ENCODE results near the gene RNF157. TPM values are rescaled to one million over a fixed set of nuclear protein-coding genes. Genes with fewer than 3 reads are reported as not detected.

Gene RNF157
- total and polyA plus RNA-seq, 2 of the 13 experiments (the other 11 are each of a cell fraction or from before 2014, with no cell fraction given): 0.44 to 1.5 TPM

DNA sequence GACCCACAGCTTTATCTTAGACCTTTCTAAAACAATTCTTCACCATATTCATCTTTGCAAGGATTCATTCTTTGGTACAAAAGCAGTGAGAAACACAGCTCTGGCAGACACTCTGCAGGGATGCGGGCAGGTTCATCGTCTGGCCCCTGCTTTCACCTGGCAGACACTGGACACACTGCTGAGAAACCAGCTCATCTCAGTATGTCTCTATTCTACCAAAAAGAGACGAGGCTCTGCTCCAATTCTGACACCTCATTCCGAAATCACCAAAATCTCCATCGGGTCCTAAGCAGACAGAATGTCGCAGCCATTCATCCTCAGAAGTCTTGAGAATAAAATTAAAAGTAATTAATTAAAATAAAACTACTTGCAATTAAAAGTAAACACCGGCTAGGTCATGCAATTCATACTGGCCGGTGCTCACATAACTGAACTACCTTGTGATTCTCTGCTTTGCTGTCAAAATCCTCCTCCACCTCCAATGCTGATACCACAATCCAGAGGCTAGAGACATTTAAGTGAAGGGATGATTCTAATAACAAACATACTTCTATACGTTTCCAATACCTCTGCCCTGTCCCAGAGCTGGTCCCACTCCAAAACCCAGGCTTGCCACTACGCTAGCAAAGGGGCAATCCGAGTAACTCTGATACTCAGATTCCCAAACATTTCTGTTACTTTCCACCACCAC lies 1.3 kb downstream of the RNF157 start (continued):
- TF ChIP-seq, protein P1, sequence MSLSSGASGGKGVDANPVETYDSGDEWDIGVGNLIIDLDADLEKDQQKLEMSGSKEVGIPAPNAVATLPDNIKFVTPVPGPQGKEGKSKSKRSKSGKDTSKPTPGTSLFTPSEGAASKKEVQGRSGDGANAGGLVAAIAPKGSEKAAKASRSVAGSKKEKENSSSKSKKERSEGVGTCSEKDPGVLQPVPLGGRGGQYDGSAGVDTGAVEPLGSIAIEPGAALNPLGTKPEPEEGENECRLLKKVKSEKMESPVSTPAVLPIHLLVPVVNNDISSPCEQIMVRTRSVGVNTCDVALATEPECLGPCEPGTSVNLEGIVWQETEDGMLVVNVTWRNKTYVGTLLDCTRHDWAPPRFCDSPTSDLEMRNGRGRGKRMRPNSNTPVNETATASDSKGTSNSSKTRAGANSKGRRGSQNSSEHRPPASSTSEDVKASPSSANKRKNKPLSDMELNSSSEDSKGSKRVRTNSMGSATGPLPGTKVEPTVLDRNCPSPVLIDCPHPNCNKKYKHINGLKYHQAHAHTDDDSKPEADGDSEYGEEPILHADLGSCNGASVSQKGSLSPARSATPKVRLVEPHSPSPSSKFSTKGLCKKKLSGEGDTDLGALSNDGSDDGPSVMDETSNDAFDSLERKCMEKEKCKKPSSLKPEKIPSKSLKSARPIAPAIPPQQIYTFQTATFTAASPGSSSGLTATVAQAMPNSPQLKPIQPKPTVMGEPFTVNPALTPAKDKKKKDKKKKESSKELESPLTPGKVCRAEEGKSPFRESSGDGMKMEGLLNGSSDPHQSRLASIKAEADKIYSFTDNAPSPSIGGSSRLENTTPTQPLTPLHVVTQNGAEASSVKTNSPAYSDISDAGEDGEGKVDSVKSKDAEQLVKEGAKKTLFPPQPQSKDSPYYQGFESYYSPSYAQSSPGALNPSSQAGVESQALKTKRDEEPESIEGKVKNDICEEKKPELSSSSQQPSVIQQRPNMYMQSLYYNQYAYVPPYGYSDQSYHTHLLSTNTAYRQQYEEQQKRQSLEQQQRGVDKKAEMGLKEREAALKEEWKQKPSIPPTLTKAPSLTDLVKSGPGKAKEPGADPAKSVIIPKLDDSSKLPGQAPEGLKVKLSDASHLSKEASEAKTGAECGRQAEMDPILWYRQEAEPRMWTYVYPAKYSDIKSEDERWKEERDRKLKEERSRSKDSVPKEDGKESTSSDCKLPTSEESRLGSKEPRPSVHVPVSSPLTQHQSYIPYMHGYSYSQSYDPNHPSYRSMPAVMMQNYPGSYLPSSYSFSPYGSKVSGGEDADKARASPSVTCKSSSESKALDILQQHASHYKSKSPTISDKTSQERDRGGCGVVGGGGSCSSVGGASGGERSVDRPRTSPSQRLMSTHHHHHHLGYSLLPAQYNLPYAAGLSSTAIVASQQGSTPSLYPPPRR (CRISPR knock-in tag; IDR thresholded peaks at IDR 0.05; ENCODE audit: borderline replicate concordance): no peak
- TF ChIP-seq MYC (CRISPR knock-in tag; IDR thresholded peaks at IDR 0.05; ENCODE audit: borderline replicate concordance) (no peak), ZFP1 (CRISPR knock-in tag; IDR thresholded peaks at IDR 0.05) (no peak)

DNA sequence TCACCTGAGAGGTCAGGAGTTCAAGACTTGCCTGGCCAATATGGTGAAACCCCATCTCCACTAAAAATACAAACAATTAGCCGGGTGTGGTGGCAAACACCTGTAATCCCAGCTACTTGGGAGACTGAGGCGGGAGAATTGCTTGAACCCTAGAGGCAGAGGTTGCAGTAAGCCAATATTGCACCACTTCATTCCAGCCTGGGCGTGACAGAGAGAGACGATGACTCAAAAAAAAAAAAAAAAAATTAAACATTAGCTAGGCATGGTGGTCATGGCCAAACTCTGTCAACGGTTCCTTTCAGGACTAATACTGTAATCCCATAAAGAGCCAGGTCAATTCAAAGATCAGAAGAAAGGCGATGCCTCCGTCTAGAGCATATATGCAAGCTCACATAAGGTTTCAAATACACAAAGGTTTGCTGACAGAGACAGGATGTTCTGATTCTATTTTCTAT lies 2.4 kb downstream of the RNF157 start:
- Histone ChIP-seq H3K79me2 (ENCODE audit: insufficient read depth, low read length) (no peaks in the 10 kb centered on the region), H3K27ac (ENCODE audit: extremely low read length, insufficient read depth, low read length) (no peak overlapping the region), H3K27me3 (ENCODE audit: control insufficient read depth in 1 of 2, insufficient read depth in 2 of 2, low read length in 2 of 2) (peaks cover 8 to 36% of the 10 kb centered on the region in 2 experiments; a peak in 4 of 5 replicates), H3K9ac (ENCODE audit: insufficient read depth, low read depth, low read length) (no peak overlapping the region), H3K4me1 (ENCODE audit: insufficient read depth, low read length) (peaks cover 41% of the 10 kb centered on the region), H3K9me3 (ENCODE audit: low read length) (no peaks in the 10 kb centered on the region), H4K20me1 (ENCODE audit: insufficient read depth, low read length) (no peaks in the 10 kb centered on the region), H3K4me3 (replicated peaks in 1 of 3; ENCODE audit: insufficient read depth in 1 of 3, low read depth in 2 of 3, low read length in 3 of 3) (no peak overlapping the region; a peak in 1 of 6 replicates), H3K36me3 (replicated peaks in 1 of 2; ENCODE audit: control insufficient read depth in 1 of 2, insufficient read depth in 2 of 2, low read length in 2 of 2) (no peaks in the 10 kb centered on the region), H2AFZ (ENCODE audit: low read length) (no peak overlapping the region), H3K4me2 (ENCODE audit: low read depth, low read length) (peak overlapping the region; percentile 35)
- ATAC-seq (peak; percentile 73), DNase-seq (ENCODE audit: low spot score) (peak; percentile 93), FAIRE-seq (peak; percentile 95)
- in situ Hi-C loops (cut with HindIII; ENCODE audit: extremely low pct_ligation_motif_present, low pct_unique_long_range_greater_than_20kb) (no loop called here), intact Hi-C loops (cut with micrococcal nuclease; ENCODE audit: unreplicated experiment) (loop anchor here (1.0 to 2.0 kb wide), 3 partner anchors 17 to 41 kb away; no protein-coding TSS in a partner anchor)
- under 1% methylated on average over 7 of the region's 7 CpGs for WGBS (ENCODE audit: low lambda C conversion rate)
- no TSS peak for BruUV-seq (replicated peaks)
- POLR2A ChIA-PET: interaction anchor here (0.6 to 2.7 kb wide), 9 partner anchors 9 to 458 kb away, joined by 3 to 32 read pairs (median 6); partner anchors contain the start of genes EXOC7 and UBALD2
- CTCF ChIA-PET (ENCODE audit: low intra/inter-chr PET ratio, low total read pairs): no interaction called here
- TF ChIP-seq, protein P2, sequence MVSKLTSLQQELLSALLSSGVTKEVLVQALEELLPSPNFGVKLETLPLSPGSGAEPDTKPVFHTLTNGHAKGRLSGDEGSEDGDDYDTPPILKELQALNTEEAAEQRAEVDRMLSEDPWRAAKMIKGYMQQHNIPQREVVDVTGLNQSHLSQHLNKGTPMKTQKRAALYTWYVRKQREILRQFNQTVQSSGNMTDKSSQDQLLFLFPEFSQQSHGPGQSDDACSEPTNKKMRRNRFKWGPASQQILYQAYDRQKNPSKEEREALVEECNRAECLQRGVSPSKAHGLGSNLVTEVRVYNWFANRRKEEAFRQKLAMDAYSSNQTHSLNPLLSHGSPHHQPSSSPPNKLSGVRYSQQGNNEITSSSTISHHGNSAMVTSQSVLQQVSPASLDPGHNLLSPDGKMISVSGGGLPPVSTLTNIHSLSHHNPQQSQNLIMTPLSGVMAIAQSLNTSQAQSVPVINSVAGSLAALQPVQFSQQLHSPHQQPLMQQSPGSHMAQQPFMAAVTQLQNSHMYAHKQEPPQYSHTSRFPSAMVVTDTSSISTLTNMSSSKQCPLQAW (CRISPR knock-in tag; IDR thresholded peaks at IDR 0.05): peak; percentile 95
- TF ChIP-seq, protein P3, sequence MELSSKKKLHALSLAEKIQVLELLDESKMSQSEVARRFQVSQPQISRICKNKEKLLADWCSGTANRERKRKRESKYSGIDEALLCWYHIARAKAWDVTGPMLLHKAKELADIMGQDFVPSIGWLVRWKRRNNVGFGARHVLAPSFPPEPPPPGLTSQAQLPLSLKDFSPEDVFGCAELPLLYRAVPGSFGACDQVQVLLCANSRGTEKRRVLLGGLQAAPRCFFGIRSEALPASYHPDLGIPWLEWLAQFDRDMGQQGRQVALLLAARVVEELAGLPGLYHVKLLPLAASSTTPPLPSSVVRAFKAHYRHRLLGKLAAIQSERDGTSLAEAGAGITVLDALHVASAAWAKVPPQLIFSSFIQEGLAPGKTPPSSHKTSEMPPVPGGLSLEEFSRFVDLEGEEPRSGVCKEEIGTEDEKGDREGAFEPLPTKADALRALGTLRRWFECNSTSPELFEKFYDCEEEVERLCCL (CRISPR knock-in tag; IDR thresholded peaks at IDR 0.05; ENCODE audit: borderline replicate concordance): no peak
- peak; percentile 49; the same call in 1 of the 2 replicates for TF ChIP-seq ZFP36L1 (CRISPR knock-in tag; IDR thresholded peaks at IDR 0.05)
- no peak for TF ChIP-seq ZNF713 (CRISPR knock-in tag; IDR thresholded peaks at IDR 0.05)
- peak; percentile 66 for TF ChIP-seq TBL1XR1 (IDR thresholded peaks at IDR 0.05; ENCODE audit: borderline replicate concordance, low read length, partially characterized antibody)
- TF ChIP-seq ZNF256 (CRISPR knock-in tag; conservative IDR thresholded peaks at IDR 0.05): no peak
- no peak for TF ChIP-seq ZNF230 (CRISPR knock-in tag; IDR thresholded peaks at IDR 0.05)
- TF ChIP-seq REPIN1 (CRISPR knock-in tag; IDR thresholded peaks at IDR 0.05; ENCODE audit: borderline replicate concordance, low read depth): peak; percentile 65
- TF ChIP-seq MAFG (CRISPR knock-in tag; IDR thresholded peaks at IDR 0.05): no peak
- peak; percentile 20; the same call in 1 of the 2 replicates for TF ChIP-seq ZMYM4 (CRISPR knock-in tag; IDR thresholded peaks at IDR 0.05)
- peak; percentile 50; the same call in 1 of the 2 replicates for TF ChIP-seq HOXA3 (CRISPR knock-in tag; IDR thresholded peaks at IDR 0.05)
- TF ChIP-seq RXRA (CRISPR knock-in tag; IDR thresholded peaks at IDR 0.05): peak; percentile 55; the same call in 1 of the 2 replicates
